G401 (cell line): ENCODE results near the gene XKR7. TPM values are rescaled to one million over a fixed set of nuclear protein-coding genes. Genes with fewer than 3 reads are reported as not detected.

Experiments used
- total RNA-seq: library from RNA; depleted of rRNA; stranded (reverse); fragments of >200 nt; shearing (Covaris generic); gene quantifications from 2 replicates; pipeline ENCODE4 v1.2.3, GENCODE V29; 2014; rRNA removed

Gene XKR7
- total RNA-seq, 1 experiment from 2014 or later, result 6.8 TPM

Other genes starting within 250 kb of the XKR7 start
- 104 and 109 TPM in 2 replicates for gene BCL2L1, start 245.3 kb upstream of the XKR7 start, total RNA-seq
- gene TPX2, start 228.9 kb upstream of the XKR7 start, total RNA-seq, result 94.2 and 155 TPM in 2 replicates
- gene MYLK2, start 148.8 kb upstream of the XKR7 start, total RNA-seq, result 0.44 TPM in 1 of 2 replicates, not detected in the other
- 3.4 and 9.5 TPM in 2 replicates for gene FOXS1, start 122.5 kb upstream of the XKR7 start, total RNA-seq
- 0.37 and 3.4 TPM in 2 replicates for gene DUSP15, start 97.6 kb upstream of the XKR7 start, total RNA-seq
- 2.0 TPM in 1 of 2 replicates, not detected in the other for gene TTLL9, start 97.5 kb upstream of the XKR7 start, total RNA-seq
- 37.4 and 50.9 TPM in 2 replicates for gene PDRG1, start 16.1 kb upstream of the XKR7 start, total RNA-seq
- gene CCM2L, start 42.3 kb downstream of the XKR7 start, total RNA-seq, result 40.7 and 52.6 TPM in 2 replicates
- 0.12 and 0.41 TPM in 2 replicates for gene HCK, start 84.1 kb downstream of the XKR7 start, total RNA-seq
- 8.2 and 9.7 TPM in 2 replicates for gene TM9SF4, start 141.6 kb downstream of the XKR7 start, total RNA-seq
- 1.3 and 3.6 TPM in 2 replicates for gene PLAGL2, start 239.6 kb downstream of the XKR7 start, total RNA-seq
- gene POFUT1, start 239.7 kb downstream of the XKR7 start, total RNA-seq, result 26.9 and 27.4 TPM in 2 replicates